ENCODE data around the gene FCRLB.

FCRLB gene

GRCh38 chr1:161726473-161727255 is 5.3 kb downstream of the FCRLB start:
- H3K27ac ChIP-seq, result peak overlapping the region; percentile 79
- H3K9ac ChIP-seq, result no peak overlapping the region
- H3K4me1 ChIP-seq, result no peaks in the 10 kb centered on the region
- H3K79me2 ChIP-seq, result no peaks in the 10 kb centered on the region
- H3K9me3 ChIP-seq (ENCODE audit: control insufficient read depth, low read length), result no peaks in the 10 kb centered on the region
- no peaks in the 10 kb centered on the region for H3K36me3 ChIP-seq (ENCODE audit: control insufficient read depth, insufficient read depth, low read length)
- peak overlapping the region; percentile 76 for H3K4me3 ChIP-seq (ENCODE audit: low read depth, low read length)
- TF ChIP-seq CTCF (IDR thresholded peaks at IDR 0.05), result no peak
- H2AFZ ChIP-seq, result peak overlapping the region; percentile 89
- H3K27me3 ChIP-seq (ENCODE audit: control insufficient read depth, insufficient read depth, low read length), result no peaks in the 10 kb centered on the region
- H3K4me2 ChIP-seq (ENCODE audit: low read length), result peak overlapping the region; percentile 89

GRCh38 chr1:161727256-161727924 is 6.0 kb downstream of the FCRLB start:
- no peak for TF ChIP-seq CTCF (IDR thresholded peaks at IDR 0.05)
- Histone ChIP-seq H2AFZ (peak overlapping the region; percentile 89), H3K4me3 (ENCODE audit: low read depth, low read length) (peak overlapping the region; percentile 76), H3K36me3 (ENCODE audit: control insufficient read depth, insufficient read depth, low read length) (no peaks in the 10 kb centered on the region), H3K4me1 (no peaks in the 10 kb centered on the region), H3K9ac (no peak overlapping the region), H3K27ac (peak overlapping the region; percentile 76), H3K27me3 (ENCODE audit: control insufficient read depth, insufficient read depth, low read length) (no peaks in the 10 kb centered on the region), H3K4me2 (ENCODE audit: low read length) (peak overlapping the region; percentile 89), H3K9me3 (ENCODE audit: control insufficient read depth, low read length) (no peaks in the 10 kb centered on the region), H3K79me2 (no peaks in the 10 kb centered on the region)

GRCh38 chr1:161728376-161729226 is 7.3 kb downstream of the FCRLB start:
- no peaks in the 10 kb centered on the region for H3K79me2 ChIP-seq
- H3K27ac ChIP-seq, result no peak overlapping the region
- H3K9ac ChIP-seq, result no peak overlapping the region
- H2AFZ ChIP-seq, result no peak overlapping the region
- no peak overlapping the region for H3K4me2 ChIP-seq (ENCODE audit: low read length)
- H3K4me3 ChIP-seq (ENCODE audit: low read depth, low read length), result no peak overlapping the region
- H3K4me1 ChIP-seq, result no peaks in the 10 kb centered on the region
- no peaks in the 10 kb centered on the region for H3K9me3 ChIP-seq (ENCODE audit: control insufficient read depth, low read length)
- no peaks in the 10 kb centered on the region for H3K36me3 ChIP-seq (ENCODE audit: control insufficient read depth, insufficient read depth, low read length)
- TF ChIP-seq CTCF (IDR thresholded peaks at IDR 0.05), result no peak
- no peaks in the 10 kb centered on the region for H3K27me3 ChIP-seq (ENCODE audit: control insufficient read depth, insufficient read depth, low read length)

GRCh38 chr1:161730050-161730564 is 8.8 kb downstream of the FCRLB start:
- Histone ChIP-seq H3K9ac (no peak overlapping the region), H3K4me1 (no peaks in the 10 kb centered on the region), H3K36me3 (ENCODE audit: control insufficient read depth, insufficient read depth, low read length) (no peaks in the 10 kb centered on the region), H3K4me2 (ENCODE audit: low read length) (no peak overlapping the region), H3K79me2 (no peaks in the 10 kb centered on the region), H3K4me3 (ENCODE audit: low read depth, low read length) (no peak overlapping the region), H3K27me3 (ENCODE audit: control insufficient read depth, insufficient read depth, low read length) (no peaks in the 10 kb centered on the region), H3K9me3 (ENCODE audit: control insufficient read depth, low read length) (no peaks in the 10 kb centered on the region), H2AFZ (no peak overlapping the region), H3K27ac (no peak overlapping the region)
- TF ChIP-seq CTCF (IDR thresholded peaks at IDR 0.05), result no peak

Data from parathyroid adenoma (tissue), 2 donors.